Natural killer cell (primary cell): Measurements from ENCODE around the gene LLPH. TPM values are rescaled to one million over a fixed set of nuclear protein-coding genes. Genes with fewer than 3 reads are reported as not detected.

Experiments
- ATAC-seq, 3 donors: fragments of 150-1000 bp in 2 of 3; fragments of 200-7000 bp in 1 of 3; cut with Tn5 transposase; 1 replicate in 1 of 3; 2 replicates in 2 of 3; pipeline ENCODE4 v1.10.0; 2021; ENCODE audit warnings: mild to moderate bottlenecking in 2 of 3, moderate library complexity in 2 of 3
- DNase-seq, 2 donors: peaks; one replicate each; pipeline versions ENCODE4 v3.0.0 to v3.0.0-alpha.2; 2013 to 2021; ENCODE audit warnings: mixed read lengths in 1 of 2
- H3K27ac ChIP-seq: one replicate; pipeline ENCODE4 v1.5.1; 2013; ENCODE audit warnings: mild to moderate bottlenecking, low read length
- H3K27me3 ChIP-seq: one replicate; pipeline ENCODE4 v1.6.1; 2013; ENCODE audit warnings: low read length; ENCODE audit not compliant: control insufficient read depth, insufficient read depth
- H3K36me3 ChIP-seq: one replicate; pipeline ENCODE4 v1.6.1; 2013; ENCODE audit warnings: low read length; ENCODE audit not compliant: control insufficient read depth, insufficient read depth
- H3K4me1 ChIP-seq: one replicate; pipeline ENCODE4 v1.6.1; 2013; ENCODE audit warnings: low read length; ENCODE audit not compliant: control insufficient read depth, insufficient read depth
- H3K4me3 ChIP-seq: one replicate; pipeline ENCODE4 v1.5.1; 2013; ENCODE audit warnings: low read length
- H3K9me3 ChIP-seq: one replicate; pipeline ENCODE4 v1.6.1; 2013; ENCODE audit warnings: low read length; ENCODE audit not compliant: control insufficient read depth, insufficient read depth
- H3K27ac Mint-ChIP-seq, 2 donors: one replicate each; pipeline ENCODE4 v1.8.0; 2022; ENCODE audit warnings: mild to moderate bottlenecking in 2 of 2, mixed read lengths in 2 of 2, moderate library complexity in 1 of 2
- H3K27me3 Mint-ChIP-seq, 2 donors: one replicate each; pipeline ENCODE4 v1.8.0; 2022; ENCODE audit warnings: low read depth in 2 of 2, mixed read lengths in 2 of 2
- H3K36me3 Mint-ChIP-seq: one replicate; pipeline ENCODE4 v1.8.0; 2022; ENCODE audit warnings: mixed read lengths
- H3K4me1 Mint-ChIP-seq, 2 donors: one replicate each; pipeline ENCODE4 v1.8.0; 2022; ENCODE audit warnings: mixed read lengths in 2 of 2
- H3K4me3 Mint-ChIP-seq: one replicate; pipeline ENCODE4 v1.8.0; 2022; ENCODE audit warnings: mild to moderate bottlenecking, moderate library complexity, mixed read lengths
- H3K9me3 Mint-ChIP-seq, 2 donors: one replicate each; pipeline ENCODE4 v1.8.0; 2022; ENCODE audit warnings: mixed read lengths in 2 of 2
- WGBS: methylation state at CpG from one replicate; pipeline ENCODE4 v1.1.7; 2013; ENCODE audit warnings: missing lambda C conversion rate; ENCODE audit not compliant: insufficient coverage; 5-methylcytosine and 5-hydroxymethylcytosine counted together
- intact Hi-C: fragments of 100-400 bp; cut with micrococcal nuclease; formaldehyde crosslinking; loops from one replicate; pipeline ENCODE4 v1.14.2; 2022
- total RNA-seq, 4 donors: library from RNA; stranded (reverse); fragments of 120-200 nt in 1 of 4; gene quantifications; one replicate each; pipeline versions ENCODE4 v1.2.3 to v1.2.4, GENCODE V29; 2013 to 2022
- TF ChIP-seq, protein P1 (sequence below): fragments of 200-600 bp; IDR thresholded peaks from one replicate; pipeline ENCODE4 v1.8.0; 2022; ENCODE audit warnings: antibody characterized with exemption

LLPH gene
- total RNA-seq, 3 donors from 2014 or later (not counting 1 experiment from before 2014, with no cell fraction given) = 24.9 to 27.3 (median 25.5) TPM

DNA sequence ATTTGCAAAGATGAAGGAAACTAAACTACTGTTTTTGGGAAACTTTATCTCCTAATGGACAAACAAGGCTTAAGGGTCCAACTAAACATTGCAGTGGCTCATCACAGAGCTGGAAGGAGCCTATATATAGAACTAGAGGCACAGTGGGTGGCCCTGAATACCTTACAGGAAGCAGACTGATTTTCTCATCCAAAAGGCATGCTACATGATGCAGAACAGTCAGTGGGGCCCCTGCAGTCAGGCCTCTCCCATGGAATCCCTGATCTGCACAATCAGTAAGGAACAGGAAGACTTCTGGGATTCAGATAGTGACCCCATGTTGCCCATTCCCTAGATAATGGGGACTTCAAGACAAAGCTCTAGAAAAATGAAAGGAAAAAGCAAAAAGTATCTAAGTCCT lies 1.9 kb upstream of the LLPH start:
- Histone ChIP-seq H3K27ac (no peak overlapping the region), H3K27me3 (no peaks in the 10 kb centered on the region), H3K9me3 (no peaks in the 10 kb centered on the region), H3K4me1 (peaks cover 10% of the 10 kb centered on the region), H3K4me3 (no peak overlapping the region), H3K36me3 (peaks cover 24% of the 10 kb centered on the region)
- TF ChIP-seq, protein P1, sequence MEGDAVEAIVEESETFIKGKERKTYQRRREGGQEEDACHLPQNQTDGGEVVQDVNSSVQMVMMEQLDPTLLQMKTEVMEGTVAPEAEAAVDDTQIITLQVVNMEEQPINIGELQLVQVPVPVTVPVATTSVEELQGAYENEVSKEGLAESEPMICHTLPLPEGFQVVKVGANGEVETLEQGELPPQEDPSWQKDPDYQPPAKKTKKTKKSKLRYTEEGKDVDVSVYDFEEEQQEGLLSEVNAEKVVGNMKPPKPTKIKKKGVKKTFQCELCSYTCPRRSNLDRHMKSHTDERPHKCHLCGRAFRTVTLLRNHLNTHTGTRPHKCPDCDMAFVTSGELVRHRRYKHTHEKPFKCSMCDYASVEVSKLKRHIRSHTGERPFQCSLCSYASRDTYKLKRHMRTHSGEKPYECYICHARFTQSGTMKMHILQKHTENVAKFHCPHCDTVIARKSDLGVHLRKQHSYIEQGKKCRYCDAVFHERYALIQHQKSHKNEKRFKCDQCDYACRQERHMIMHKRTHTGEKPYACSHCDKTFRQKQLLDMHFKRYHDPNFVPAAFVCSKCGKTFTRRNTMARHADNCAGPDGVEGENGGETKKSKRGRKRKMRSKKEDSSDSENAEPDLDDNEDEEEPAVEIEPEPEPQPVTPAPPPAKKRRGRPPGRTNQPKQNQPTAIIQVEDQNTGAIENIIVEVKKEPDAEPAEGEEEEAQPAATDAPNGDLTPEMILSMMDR = no peak
- Mint-ChIP-seq H3K27ac (no peak overlapping the region), H3K9me3 (no peaks in the 10 kb centered on the region), H3K4me1 (peaks cover 39 to 46% of the 10 kb centered on the region in 2 donors), H3K36me3 (peaks cover 5% of the 10 kb centered on the region), H3K27me3 (no peaks in the 10 kb centered on the region), H3K4me3 (peak overlapping the region; percentile 61)
- intact Hi-C loops = loop anchor here (10.0 kb wide), 1 partner anchor 172 kb away; the partner anchor contains the start of gene HELB
- no peak for DNase-seq
- no peak for ATAC-seq

GRCh38 chr12:66131067-66131688 lies 628 bp upstream of the LLPH start:
- peak overlapping the region; percentile 79 for H3K4me3 ChIP-seq
- peaks cover 8% of the 10 kb centered on the region for H3K36me3 Mint-ChIP-seq
- H3K27me3 Mint-ChIP-seq = no peaks in the 10 kb centered on the region
- H3K4me1 ChIP-seq = peaks cover 10% of the 10 kb centered on the region
- peaks cover 21% of the 10 kb centered on the region for H3K36me3 ChIP-seq
- peak overlapping the region; percentile 96 to 97 for H3K27ac Mint-ChIP-seq
- TF ChIP-seq, protein P1 = no peak
- DNase-seq (no peak), ATAC-seq (no peak)
- H3K27me3 ChIP-seq = no peaks in the 10 kb centered on the region
- H3K27ac ChIP-seq = peak overlapping the region; percentile 91
- H3K9me3 Mint-ChIP-seq = no peaks in the 10 kb centered on the region
- WGBS = 12% methylated on average over 9 of the region's 11 CpGs
- peaks cover 46 to 54% of the 10 kb centered on the region in 2 donors for H3K4me1 Mint-ChIP-seq
- H3K9me3 ChIP-seq = no peaks in the 10 kb centered on the region
- peak overlapping the region; percentile 96 for H3K4me3 Mint-ChIP-seq
- intact Hi-C loops = loop anchor here (2.0 to 10.0 kb wide), 2 partner anchors 38 to 174 kb away; partner anchors contain the start of genes HELB and TMBIM4

GRCh38 chr12:66129934-66130266 lies 650 bp downstream of the LLPH start:
- H3K27ac ChIP-seq = peak overlapping the region; percentile 91
- WGBS = 5% methylated on average over 8 of the region's 8 CpGs
- peaks cover 28% of the 10 kb centered on the region for H3K36me3 ChIP-seq

More at GRCh38 chr12:66129934-66130266, 650 bp downstream of the LLPH start:
- Mint-ChIP-seq H3K4me3 (peak overlapping the region; percentile 96), H3K9me3 (no peaks in the 10 kb centered on the region), H3K27me3 (no peaks in the 10 kb centered on the region), H3K4me1 (peaks cover 56 to 64% of the 10 kb centered on the region in 2 donors), H3K36me3 (peaks cover 14% of the 10 kb centered on the region), H3K27ac (peak overlapping the region; percentile 96 to 97)
- Histone ChIP-seq H3K4me1 (peaks cover 10% of the 10 kb centered on the region), H3K9me3 (no peaks in the 10 kb centered on the region), H3K27me3 (no peaks in the 10 kb centered on the region), H3K4me3 (peak overlapping the region; percentile 79)
- intact Hi-C loops = loop anchor here (2.0 to 10.0 kb wide), 2 partner anchors 39 to 175 kb away; partner anchors contain the start of genes HELB and TMBIM4
- TF ChIP-seq, protein P1 = no peak
- no peak for ATAC-seq
- DNase-seq = peak in 1 of 2 donors; percentile 27
